T-helper 2 cell treated with Interferon-gamma antibody and Interleukin-4, amounts not matched to agents 100 ng/mL and 5 ng/mL, for 36 hours (primary cell): ENCODE measurements around the gene DBI. TPM values are rescaled to one million over a fixed set of nuclear protein-coding genes. Genes with fewer than 3 reads are reported as not detected.

Source experiments
- intact Hi-C: fragments of 100-400 bp; cut with micrococcal nuclease; formaldehyde crosslinking; loops from one replicate; pipeline ENCODE4 v1.15.1; 2023
- total RNA-seq: library from RNA; stranded (reverse); gene quantifications from 2 replicates; pipeline ENCODE4 v1.2.3, GENCODE V29; 2022

The DBI gene
- total RNA-seq = 115 and 118 TPM in 2 replicates

DNA sequence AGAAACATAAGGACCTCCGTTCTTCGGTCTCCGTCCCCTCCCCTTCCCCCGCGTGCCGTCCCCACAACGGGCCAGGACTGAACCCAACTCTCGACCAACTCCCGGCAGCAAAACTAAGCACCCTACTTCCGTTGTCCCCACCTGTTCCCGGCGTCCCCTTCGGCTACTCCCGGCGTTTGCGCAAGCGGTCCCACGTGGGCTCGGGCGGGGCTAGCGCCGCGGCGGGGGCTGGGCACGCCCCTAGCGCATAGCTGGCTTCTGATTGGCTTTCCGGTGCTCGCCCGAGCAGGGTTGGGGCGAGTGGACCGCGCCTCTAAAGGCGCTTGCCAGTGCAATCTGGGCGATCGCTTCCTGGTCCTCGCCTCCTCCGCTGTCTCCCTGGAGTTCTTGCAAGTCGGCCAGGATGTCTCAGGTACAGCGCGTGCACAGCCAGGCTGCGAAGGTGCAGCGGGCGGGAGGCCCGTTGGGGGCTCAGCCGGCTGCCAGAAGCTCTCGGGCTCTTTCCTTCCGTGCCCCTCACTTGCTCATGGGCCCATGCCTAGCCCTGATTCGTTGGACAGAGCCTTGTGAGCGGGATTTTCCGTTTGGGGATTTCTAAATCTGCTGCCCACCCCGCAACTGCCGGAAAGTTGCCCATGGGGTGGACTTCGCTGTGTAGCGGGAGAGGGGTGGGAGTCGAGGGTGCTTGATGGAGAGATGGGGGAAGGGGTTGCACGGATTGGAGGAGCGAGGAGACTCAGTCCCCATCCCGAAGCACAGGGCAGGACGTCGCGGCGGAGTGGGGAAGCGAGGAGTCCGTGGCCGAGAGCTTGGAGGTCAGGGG lies at the start of gene DBI, which contains the start of gene C2orf76:
Gene DBI, plus strand, starts transcription at position 329 of the 823 bp plus-strand sequence. Its CDS starts 75 bp downstream, at position 404.
Gene C2orf76, minus strand, starts transcription at position 186 of the 823 bp plus-strand sequence. CDS start 26,875 bp downstream, outside the sequence.
- intact Hi-C loops = loop anchor here (1.0 to 10.0 kb wide), 4 partner anchors 312 to 1552 kb away; partner anchors contain the start of genes CCDC93, DDX18, TMEM177 and TMEM185B

GRCh38 chr2:119317554-119317953 lies 49.2 kb upstream of the DBI start:
- intact Hi-C loops = no loop called here

DNA sequence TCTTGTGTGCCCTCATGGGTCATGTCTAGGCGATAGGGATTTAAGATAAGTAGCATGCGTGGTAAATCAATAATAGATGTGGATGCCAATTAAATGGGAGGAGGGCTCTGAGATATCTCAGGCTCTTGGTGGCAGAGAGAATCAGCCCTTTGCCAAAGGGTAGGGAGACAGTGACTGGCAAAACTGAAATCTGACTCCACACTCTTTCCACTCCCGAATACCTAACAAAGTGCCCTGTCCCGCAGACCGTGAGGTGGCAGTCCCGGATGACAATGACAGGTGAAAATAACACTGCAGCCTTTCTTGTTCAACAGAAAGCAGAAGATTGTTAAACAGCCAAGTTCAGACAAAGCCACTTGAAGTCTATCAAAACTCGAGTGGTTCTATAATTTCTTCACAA lies 47.2 kb upstream of the DBI start:
- intact Hi-C loops = no loop called here

DNA sequence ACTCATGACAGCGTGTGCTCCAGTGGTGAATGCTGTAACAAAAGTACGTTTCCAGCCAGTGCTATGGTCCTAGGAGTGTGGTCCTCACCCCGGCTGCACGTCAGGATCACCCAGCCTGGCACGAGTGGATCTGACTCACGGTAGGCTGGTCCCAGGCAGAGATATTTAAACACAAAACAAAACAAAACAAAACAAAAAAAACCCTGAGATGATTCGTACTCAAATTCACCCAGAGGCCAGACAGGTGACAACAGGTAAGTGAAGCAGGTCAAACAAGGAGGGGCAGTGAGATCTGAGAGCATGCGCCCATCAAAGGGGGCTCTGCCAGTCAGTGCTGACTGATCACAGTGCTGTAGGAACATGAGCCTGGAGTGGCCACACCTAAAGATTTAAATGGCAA lies 43.3 kb upstream of the DBI start:
- intact Hi-C loops = no loop called here

DNA sequence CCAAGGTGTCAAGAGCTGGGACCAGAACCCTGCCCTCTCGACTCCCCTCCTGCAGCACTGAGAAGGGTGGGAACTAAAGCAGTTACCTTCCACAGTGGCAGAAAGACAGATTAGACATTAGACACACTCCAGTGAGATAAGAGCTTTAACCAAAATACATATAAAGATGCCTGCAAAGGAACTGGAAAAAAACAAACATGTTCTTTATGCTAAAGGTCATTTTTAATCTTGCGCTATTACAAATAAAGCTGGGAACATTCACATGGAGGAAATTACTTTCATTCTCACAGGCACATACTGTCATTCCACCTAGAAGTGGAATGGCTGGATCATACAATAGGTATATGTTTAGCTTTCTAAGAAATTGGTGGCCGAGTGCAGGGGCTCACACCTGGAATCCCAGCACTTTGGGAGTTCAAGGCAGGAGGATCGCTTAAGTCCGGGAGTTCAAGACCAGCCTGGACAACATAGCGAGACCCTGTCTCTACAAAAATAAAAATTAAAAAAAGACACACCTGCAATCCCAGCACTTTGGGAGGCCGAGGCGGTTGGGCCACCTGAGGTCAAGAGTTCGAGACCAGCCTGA lies 42.0 kb upstream of the DBI start:
- intact Hi-C loops = no loop called here

- intact Hi-C loops = no loop called here
Measured at GRCh38 chr2:119326938-119327337, 39.8 kb upstream of the DBI start.

- intact Hi-C loops = no loop called here
Measured at GRCh38 chr2:119327431-119327830, 39.3 kb upstream of the DBI start.

DNA sequence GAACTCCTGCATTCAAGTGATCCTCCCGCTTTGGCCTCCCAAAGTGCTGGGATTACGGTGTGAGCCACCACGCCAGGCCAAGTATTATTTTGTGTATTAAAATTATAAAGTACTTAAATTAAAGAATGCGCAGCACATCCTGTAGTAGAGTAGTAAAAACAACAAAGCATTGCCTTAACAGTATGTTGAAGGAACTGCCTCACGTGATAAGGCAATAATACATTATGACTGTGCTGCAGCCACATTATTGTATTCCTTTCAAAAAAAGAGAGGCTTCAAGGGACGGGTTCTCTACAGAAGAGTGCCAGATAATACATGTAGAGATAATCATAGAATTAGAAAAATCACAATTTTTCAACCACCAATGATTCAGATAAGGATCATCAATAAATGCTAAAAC lies 33.8 kb upstream of the DBI start:
- intact Hi-C loops = no loop called here

GRCh38 chr2:119333360-119333759 lies 33.4 kb upstream of the DBI start:
- intact Hi-C loops = no loop called here

DNA sequence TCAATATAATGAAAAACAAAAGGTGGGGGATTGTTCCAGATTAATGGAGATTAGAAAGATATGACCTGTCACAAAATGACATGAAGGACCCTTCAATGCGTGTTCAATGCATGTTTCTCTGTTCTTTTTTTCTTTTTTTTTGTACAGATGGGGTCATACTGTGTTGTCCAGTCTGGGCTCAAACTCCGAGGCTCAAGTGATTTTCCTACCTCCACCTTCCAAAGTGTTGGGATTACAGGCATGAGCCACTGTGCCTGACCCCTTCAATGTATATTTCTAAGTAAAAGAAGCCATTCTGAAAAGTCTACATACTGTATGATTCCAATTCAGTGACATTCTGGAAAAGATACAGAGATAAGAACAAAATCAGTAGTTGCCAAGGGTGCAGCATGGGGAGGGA lies 32.9 kb upstream of the DBI start:
- intact Hi-C loops = no loop called here

- intact Hi-C loops = no loop called here
Measured at GRCh38 chr2:119337749-119338148, 29.0 kb upstream of the DBI start.

DNA sequence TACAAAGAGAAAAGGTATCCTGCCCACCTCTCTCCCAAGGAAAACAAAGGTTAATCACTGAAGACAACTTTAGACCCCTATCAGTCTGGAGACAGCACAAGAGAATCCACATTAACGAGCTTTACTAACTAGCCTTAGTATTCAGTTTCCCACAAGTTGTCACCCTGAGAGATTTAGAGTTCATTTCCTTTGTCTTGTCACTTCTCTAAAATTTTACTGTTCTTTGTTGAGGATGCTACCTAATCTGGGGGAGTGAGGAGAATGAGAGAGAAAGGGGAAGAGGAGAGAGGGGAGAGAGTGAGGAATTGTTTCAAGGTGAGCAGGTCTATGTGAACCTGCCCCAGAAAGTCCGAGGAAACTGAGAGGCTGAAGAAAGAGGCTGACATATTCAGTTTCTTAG lies 28.5 kb upstream of the DBI start:
- intact Hi-C loops = no loop called here

DNA sequence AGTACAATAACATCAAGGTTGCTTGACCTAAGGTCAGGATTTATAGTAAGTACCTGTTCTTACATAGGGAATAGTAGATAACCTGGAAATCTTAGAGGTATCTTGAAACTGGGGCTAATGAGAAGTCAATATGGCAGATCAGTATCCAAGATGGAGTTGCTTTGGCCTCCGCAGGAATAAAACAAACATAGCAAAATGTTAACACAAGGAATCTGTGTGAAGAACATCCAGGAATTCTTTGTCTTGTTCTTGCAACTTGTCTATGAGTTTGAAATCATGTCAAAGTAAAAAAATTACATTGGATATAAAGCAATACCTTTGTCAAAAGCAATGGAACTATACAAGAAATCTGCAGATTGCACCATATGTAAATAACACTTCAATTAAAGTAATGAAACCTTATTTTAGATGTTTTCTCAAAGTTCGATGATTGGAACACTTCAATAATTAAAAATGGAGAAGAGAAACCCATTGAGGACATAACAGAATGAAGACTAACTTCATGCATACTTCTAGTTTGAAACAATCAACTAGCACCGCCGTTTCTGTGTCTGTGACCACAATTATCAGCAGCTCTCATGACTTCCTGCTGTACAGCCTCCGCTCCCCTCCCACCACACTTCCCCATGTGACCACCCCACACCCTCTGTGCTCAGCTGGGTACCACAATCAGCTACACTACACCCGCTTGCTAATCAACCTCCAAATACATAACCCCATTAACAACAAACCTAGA lies 27.8 kb upstream of the DBI start:
- intact Hi-C loops = no loop called here

DNA sequence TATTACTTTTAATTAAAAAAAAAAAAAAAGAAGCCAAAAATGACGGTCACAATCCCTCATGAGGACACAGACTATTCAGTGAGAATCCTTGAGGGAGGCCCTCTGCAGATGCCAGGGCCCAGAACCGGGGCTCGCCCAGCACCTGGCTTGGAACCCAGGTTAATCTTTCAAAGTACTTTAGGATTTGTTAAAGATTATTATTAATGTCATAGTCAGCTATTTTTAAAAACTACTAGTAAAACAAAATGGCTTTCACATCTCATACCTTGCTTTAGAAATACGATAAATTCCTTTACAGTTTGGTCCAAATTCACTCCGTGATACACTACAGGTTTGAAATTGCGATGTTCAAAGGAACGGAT lies 27.2 kb upstream of the DBI start:
- intact Hi-C loops = no loop called here

DNA sequence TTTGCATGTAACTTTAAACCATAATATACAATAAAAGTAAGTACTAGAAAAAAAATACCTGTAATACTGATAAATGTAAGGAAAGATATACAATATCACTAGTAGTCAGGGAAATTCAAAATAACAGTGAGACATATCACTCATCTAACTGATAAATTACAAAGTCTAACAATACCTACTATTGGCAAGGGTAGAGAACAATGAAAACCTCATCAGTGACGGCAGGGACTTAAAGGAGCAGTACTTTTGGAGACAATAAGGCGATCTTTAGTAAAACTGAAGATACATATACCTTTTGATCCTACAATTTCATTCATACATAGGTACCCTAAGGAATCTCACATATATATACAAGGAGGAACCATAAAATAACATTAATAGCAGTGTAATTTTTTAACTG lies 25.1 kb upstream of the DBI start:
- intact Hi-C loops = no loop called here

GRCh38 chr2:119349289-119349688 lies 17.5 kb upstream of the DBI start:
- intact Hi-C loops = no loop called here

GRCh38 chr2:119350311-119350998 lies 16.3 kb upstream of the DBI start:
- intact Hi-C loops = no loop called here

DNA sequence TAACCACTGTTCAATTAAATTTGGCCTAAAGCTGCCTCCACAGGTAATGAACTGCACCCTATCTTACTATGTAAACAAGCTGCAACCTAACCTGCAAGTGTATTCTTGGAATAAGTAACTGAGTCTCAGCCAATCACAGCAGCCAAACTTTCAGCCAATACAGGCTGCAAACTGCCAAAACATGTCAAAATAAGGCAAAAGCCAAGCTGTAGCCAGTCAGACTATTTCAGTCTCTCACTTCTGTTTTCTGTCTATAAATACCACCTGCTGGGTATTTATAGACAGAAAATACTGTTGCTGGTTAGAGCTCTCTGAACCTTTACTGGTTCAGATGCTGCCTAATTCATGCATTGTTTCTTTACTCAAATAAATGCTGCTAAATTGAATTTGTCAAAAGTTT lies 14.4 kb upstream of the DBI start:
- intact Hi-C loops = no loop called here

DNA sequence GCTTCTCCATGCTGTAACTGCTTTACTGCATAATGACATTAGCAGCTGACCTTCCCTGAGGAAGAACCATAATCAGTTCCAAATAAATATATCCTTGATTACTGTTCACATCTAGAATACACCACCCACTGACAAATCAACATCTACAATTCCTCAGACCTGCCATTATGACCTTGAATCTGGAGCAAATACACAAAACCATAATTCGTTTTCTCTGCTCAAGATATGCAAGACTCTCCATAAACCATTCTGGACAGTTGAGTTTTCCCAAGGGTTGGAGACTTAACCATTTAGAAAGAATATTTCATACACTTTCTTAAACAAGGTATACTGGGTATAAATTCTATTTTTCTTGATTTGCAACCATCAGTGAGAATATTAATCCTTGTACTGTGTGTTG lies 11.9 kb upstream of the DBI start:
- intact Hi-C loops = no loop called here

DNA sequence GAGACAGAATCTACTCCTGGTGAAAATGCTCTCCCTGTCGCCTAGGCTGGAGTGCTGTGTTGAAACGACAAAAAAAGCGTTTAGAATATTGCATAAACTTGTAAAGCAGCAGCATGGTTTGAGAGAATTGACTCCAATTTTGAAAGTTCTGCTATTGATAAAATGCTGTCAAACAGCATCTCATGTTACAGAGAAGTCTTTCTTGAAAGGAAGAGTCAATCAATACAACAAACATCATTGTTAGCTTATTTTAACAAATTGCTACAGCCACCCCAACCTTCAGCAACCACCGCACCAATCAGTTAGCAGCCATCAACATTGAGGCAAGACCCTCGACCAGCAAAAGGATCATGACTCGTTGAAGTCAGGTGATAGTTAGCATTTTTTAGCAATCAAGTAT lies 7.0 kb upstream of the DBI start:
- intact Hi-C loops = loop anchor here (10.0 kb wide), 1 partner anchor 1545 kb away; the partner anchor contains the start of gene DDX18

DNA sequence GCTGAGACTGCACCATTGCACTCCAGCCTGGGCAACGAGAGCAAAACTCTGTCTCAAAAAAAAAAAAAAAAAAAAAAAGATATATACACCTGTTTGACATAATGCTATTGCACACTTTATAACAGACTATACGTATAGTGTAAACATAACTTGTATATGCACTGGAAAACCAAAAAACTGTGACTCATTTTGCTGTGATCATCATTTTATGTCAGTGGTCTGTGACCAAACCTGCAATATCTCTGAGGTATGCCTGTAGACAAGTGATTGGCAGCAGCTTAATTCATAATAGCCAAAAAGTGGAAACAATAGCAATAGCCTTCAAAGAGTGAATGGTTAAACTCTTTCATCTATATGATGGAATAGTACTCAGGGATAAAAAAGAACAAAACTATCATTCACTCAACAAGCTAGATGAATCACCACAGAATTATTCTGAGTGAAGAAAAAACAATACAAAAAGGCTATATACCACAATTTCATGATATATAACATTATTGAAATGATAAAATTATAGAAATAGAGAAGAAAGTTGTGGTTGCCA lies 6.3 kb upstream of the DBI start:
- intact Hi-C loops = loop anchor here (10.0 kb wide), 1 partner anchor 1546 kb away; the partner anchor contains the start of gene DDX18
